Erythroblast (primary cell): Measurements from ENCODE around the gene ATG16L1.

Experiments used
- GATA1 ChIP-seq: IDR thresholded peaks from 2 replicates; pipeline ENCODE4 v1.6.1; 2011; ENCODE audit warnings: low read depth, mild to moderate bottlenecking, control low read depth, low read length, moderate library complexity
- POLR2A ChIP-seq: IDR thresholded peaks from 2 replicates; pipeline ENCODE4 v1.6.1; 2011; ENCODE audit warnings: mild to moderate bottlenecking, low read length

DNA sequence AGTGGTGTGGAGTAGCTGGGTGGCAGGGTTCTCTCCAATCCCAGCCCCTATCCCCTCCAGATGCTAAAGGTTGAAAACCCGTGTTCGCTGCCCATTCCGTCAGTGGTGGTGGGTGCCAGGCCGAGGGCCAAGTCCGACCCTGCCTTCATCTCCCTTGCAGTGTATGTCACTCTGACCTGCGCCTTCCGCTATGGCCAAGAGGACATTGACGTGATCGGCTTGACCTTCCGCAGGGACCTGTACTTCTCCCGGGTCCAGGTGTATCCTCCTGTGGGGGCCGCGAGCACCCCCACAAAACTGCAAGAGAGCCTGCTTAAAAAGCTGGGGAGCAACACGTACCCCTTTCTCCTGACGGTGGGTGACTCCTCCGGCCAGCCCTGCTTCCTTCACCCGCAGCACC is 69.0 kb downstream of the ATG16L1 start:
- TF ChIP-seq POLR2A = no peak
- TF ChIP-seq GATA1 = no peak
